ENCODE data around the gene CALCB. TPM values are rescaled to one million over a fixed set of nuclear protein-coding genes. Genes with fewer than 3 reads are reported as not detected.

CALCB gene
- polyA plus RNA-seq, 1 donor from 2014 or later = not detected

GRCh38 chr11:15119826-15120225, 46.4 kb downstream of the CALCB start:
- Histone ChIP-seq H3K4me3 (ENCODE audit: low read length) (no peak overlapping the region), H3K9me3 (ENCODE audit: low read length) (no peaks in the 10 kb centered on the region), H3K79me2 (replicated peaks; ENCODE audit: insufficient read depth, low read length) (no peaks in the 10 kb centered on the region), H4K20me1 (ENCODE audit: insufficient read depth) (no peaks in the 10 kb centered on the region), H3F3A (ENCODE audit: insufficient read depth, low read length, poor library complexity, severe bottlenecking) (no peaks in the 10 kb centered on the region), H3K36me3 (ENCODE audit: insufficient read depth, low read length) (no peaks in the 10 kb centered on the region), H3K27ac (ENCODE audit: low read length) (no peak overlapping the region), H3K27me3 (ENCODE audit: insufficient read depth, low read depth, low read length) (peaks cover 4% of the 10 kb centered on the region), H3K4me2 (ENCODE audit: low read length) (no peak overlapping the region), H3K9me2 (ENCODE audit: insufficient read depth, low read length) (no peaks in the 10 kb centered on the region), H3K9ac (ENCODE audit: low read length) (no peak overlapping the region), H2AFZ (ENCODE audit: low read depth, low read length) (no peak overlapping the region)
- TF ChIP-seq REST (IDR thresholded peaks at IDR 0.05; ENCODE audit: borderline replicate concordance) (no peak), POLR2AphosphoS5 (IDR thresholded peaks at IDR 0.05) (no peak), TAF1 (IDR thresholded peaks at IDR 0.05; ENCODE audit: low read depth) (no peak), EZH2 (IDR thresholded peaks at IDR 0.05; ENCODE audit: borderline replicate concordance, insufficient read depth, low read length, poor library complexity, severe bottlenecking) (no peak), SMC3 (conservative IDR thresholded peaks at IDR 0.05; ENCODE audit: poor library complexity) (no peak), MXI1 (conservative IDR thresholded peaks at IDR 0.05; ENCODE audit: poor library complexity, severe bottlenecking) (no peak), EP300 (conservative IDR thresholded peaks at IDR 0.05; ENCODE audit: poor library complexity, severe bottlenecking) (no peak), RAD21 (conservative IDR thresholded peaks at IDR 0.05) (no peak)

GRCh38 chr11:15123849-15124248, 50.5 kb downstream of the CALCB start:
- H3K9ac ChIP-seq (ENCODE audit: low read length) = no peak overlapping the region
- no peaks in the 10 kb centered on the region for H3K79me2 ChIP-seq (replicated peaks; ENCODE audit: insufficient read depth, low read length)
- H3K27ac ChIP-seq (ENCODE audit: low read length) = no peak overlapping the region
- no peaks in the 10 kb centered on the region for H3K9me3 ChIP-seq (ENCODE audit: low read length)
- no peak overlapping the region for H3K4me3 ChIP-seq (ENCODE audit: low read length)
- H3F3A ChIP-seq (ENCODE audit: insufficient read depth, low read length, poor library complexity, severe bottlenecking) = no peaks in the 10 kb centered on the region
- no peaks in the 10 kb centered on the region for H3K36me3 ChIP-seq (ENCODE audit: insufficient read depth, low read length)
- H3K27me3 ChIP-seq (ENCODE audit: insufficient read depth, low read depth, low read length) = no peaks in the 10 kb centered on the region
- no peaks in the 10 kb centered on the region for H3K9me2 ChIP-seq (ENCODE audit: insufficient read depth, low read length)
- no peaks in the 10 kb centered on the region for H4K20me1 ChIP-seq (ENCODE audit: insufficient read depth)
- H2AFZ ChIP-seq (ENCODE audit: low read depth, low read length) = no peak overlapping the region
- TF ChIP-seq REST (IDR thresholded peaks at IDR 0.05; ENCODE audit: borderline replicate concordance) (no peak), RAD21 (conservative IDR thresholded peaks at IDR 0.05) (no peak), MXI1 (conservative IDR thresholded peaks at IDR 0.05; ENCODE audit: poor library complexity, severe bottlenecking) (no peak), TAF1 (IDR thresholded peaks at IDR 0.05; ENCODE audit: low read depth) (no peak), POLR2AphosphoS5 (IDR thresholded peaks at IDR 0.05) (no peak), SMC3 (conservative IDR thresholded peaks at IDR 0.05; ENCODE audit: poor library complexity) (no peak), EZH2 (IDR thresholded peaks at IDR 0.05; ENCODE audit: borderline replicate concordance, insufficient read depth, low read length, poor library complexity, severe bottlenecking) (no peak), EP300 (conservative IDR thresholded peaks at IDR 0.05; ENCODE audit: poor library complexity, severe bottlenecking) (no peak), CTCF (IDR thresholded peaks at IDR 0.05; ENCODE audit: poor library complexity, severe bottlenecking) (no peak)
- no peak overlapping the region for H3K4me2 ChIP-seq (ENCODE audit: low read length)

Data from neural cell (in vitro differentiated cells).